ENCODE measurements around the gene LTBP3.

DNA sequence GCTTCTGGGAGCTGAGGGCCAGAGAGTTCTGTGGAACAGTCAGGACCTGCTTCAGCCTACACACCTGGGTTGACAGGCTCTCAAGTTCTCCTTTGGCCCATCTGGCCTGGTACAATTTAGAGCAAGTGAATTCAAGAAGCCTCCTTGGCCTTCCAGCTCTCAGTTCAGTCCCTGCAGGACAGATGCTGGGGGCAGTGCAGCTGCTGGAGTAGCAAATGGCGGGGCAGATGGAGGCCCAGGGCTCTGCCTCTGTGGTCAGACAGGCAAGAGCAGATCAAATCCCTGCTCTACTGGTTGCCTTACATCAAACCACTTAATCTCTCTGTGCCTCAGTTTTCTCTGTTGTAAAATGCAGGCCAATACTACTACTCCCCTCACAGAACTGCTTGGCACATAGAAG lies 46.1 kb upstream of the LTBP3 start:
- TF ChIP-seq YY1 (IDR thresholded peaks at IDR 0.05; ENCODE audit: insufficient read depth, insufficient read length) (no peak), SUZ12 (IDR thresholded peaks at IDR 0.05; ENCODE audit: extremely low read depth, insufficient read depth, insufficient read length) (no peak)

Data from NT2/D1 (cell line).